SJCRH30 (cell line): Measurements from ENCODE around the gene NLN. TPM values are rescaled to one million over a fixed set of nuclear protein-coding genes. Genes with fewer than 3 reads are reported as not detected.
"Not testable (repeated sequence)": the region's sequence is repeated elsewhere in the genome, so short reads cannot be mapped to it uniquely, and the experiment has no call there.

ENCODE experiments used
- DNase-seq, 2 experiments: peaks; one replicate each; pipeline ENCODE4 v3.0.0-alpha.2; 2015 to 2020
- H3K27ac ChIP-seq: fragments of 250-450 bp; sonication (Bioruptor Pico); 2 replicates; pipeline ENCODE4 v1.5.1; 2020; ENCODE audit warnings: mild to moderate bottlenecking, moderate library complexity
- H3K27me3 ChIP-seq: fragments of 250-450 bp; sonication (Bioruptor Pico); 2 replicates; pipeline ENCODE4 v1.5.1; 2020; ENCODE audit warnings: mild to moderate bottlenecking, moderate library complexity
- H3K36me3 ChIP-seq: fragments of 250-450 bp; sonication (Bioruptor Pico); 2 replicates; pipeline ENCODE4 v1.5.1; 2020; ENCODE audit warnings: mild to moderate bottlenecking, moderate library complexity
- H3K4me1 ChIP-seq: fragments of 250-450 bp; sonication (Bioruptor Pico); 2 replicates; pipeline ENCODE4 v1.5.1; 2020; ENCODE audit warnings: mild to moderate bottlenecking, moderate library complexity
- H3K4me3 ChIP-seq: fragments of 250-450 bp; sonication (Bioruptor Pico); 2 replicates; pipeline ENCODE4 v1.5.1; 2020; ENCODE audit warnings: mild to moderate bottlenecking, moderate library complexity
- H3K9me3 ChIP-seq: fragments of 250-450 bp; sonication (Bioruptor Pico); replicated peaks from 2 replicates; pipeline ENCODE4 v1.5.1; 2020; ENCODE audit warnings: mild to moderate bottlenecking, moderate library complexity
- total RNA-seq: library from RNA; depleted of rRNA; stranded (reverse); fragments of >200 nt; shearing (Covaris generic); gene quantifications from 2 replicates; pipeline ENCODE4 v1.2.3, GENCODE V29; 2014; rRNA removed

Gene NLN
- total RNA-seq: 32.0 and 35.0 TPM in 2 replicates

DNA sequence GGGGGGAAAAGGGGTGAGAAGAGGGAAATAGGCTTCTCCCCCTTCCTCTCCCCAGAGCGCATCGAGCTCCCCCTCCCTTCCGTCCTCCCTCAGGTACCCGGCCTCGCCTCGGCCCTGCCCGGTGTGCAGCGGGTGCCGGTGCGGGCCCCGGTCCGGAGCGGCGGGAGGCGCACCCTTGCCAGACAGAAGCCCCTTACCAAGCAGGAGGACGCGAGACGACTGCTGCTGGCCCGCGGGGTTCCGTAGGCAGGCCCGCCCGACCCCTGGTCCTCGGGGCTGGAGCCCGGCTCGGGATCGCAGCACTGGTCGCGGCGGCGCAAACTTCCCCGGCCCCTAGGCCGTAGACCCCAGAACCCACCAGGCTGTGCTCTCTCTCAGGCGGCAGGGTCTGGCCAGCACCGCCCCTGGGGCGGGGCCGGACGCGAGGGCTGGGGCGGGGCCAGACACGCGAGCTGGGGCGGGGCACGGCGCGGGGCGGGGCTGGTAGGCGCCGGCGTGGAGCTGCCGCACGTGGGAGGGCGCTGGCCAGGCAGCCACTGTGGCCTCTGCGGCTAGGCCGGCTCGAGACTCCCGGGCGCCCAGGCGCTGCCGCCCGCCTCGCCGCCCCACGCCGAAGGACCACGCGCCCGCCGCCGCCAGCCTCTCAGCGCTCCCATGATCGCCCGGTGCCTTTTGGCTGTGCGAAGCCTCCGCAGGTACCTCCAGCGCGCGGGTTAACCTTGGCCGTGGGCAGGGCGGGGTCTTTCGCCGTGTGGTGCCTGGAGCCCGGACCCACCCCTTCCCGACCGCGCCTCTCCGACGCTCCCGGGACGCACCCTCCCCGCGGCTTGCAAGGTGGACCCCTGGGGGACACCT lies at the start of gene NLN, which contains the start of gene SGTB:
Gene NLN, plus strand, starts transcription at position 486 of the 855 bp plus-strand sequence. Its CDS starts 169 bp downstream, at position 655.
Gene SGTB, minus strand, starts transcription at position 390 of the 855 bp plus-strand sequence. CDS start 1,302 bp downstream, outside the sequence.
- Histone ChIP-seq H3K27ac (peak within 1 kb of the TSS; percentile 87), H3K27me3 (no peaks in the 10 kb centered on the region)
- peak; percentile 86 to 91 for DNase-seq

DNA sequence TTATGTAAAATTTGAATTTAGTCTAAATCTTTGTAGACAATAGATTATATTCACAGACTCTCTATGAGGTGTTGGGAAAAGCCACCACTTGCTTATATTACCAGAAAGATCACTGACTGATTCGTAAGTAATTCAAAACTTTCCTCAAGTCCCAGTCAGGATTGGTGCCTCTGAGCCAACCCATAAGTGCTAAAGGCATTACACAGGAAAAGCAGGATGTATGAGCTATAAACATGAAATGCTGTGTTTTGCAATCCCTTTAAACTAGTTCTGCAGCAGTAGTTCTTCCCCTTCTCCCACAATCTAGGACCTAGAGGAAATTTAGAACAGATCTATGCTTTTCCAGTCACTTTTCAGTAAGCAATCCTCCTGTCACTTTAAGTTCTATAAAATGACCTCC lies 49.2 kb upstream of the NLN start:
- Histone ChIP-seq H3K4me1 (no peaks in the 10 kb centered on the region), H3K9me3 (no peaks in the 10 kb centered on the region), H3K36me3 (peaks cover 27% of the 10 kb centered on the region), H3K27me3 (no peaks in the 10 kb centered on the region), H3K4me3 (no peak overlapping the region), H3K27ac (no peak overlapping the region)
- DNase-seq: no peak

More for the DNA sequence above, at the start of gene NLN, which contains the start of gene SGTB:
- H3K4me1 ChIP-seq: peaks cover 3% of the 10 kb centered on the region; the same call in 1 of the 2 replicates
- peak within 1 kb of the TSS; percentile 90 for H3K4me3 ChIP-seq
- H3K36me3 ChIP-seq: peaks cover 12% of the 10 kb centered on the region; the same call in 1 of the 2 replicates
- H3K9me3 ChIP-seq: no peaks in the 10 kb centered on the region

DNA sequence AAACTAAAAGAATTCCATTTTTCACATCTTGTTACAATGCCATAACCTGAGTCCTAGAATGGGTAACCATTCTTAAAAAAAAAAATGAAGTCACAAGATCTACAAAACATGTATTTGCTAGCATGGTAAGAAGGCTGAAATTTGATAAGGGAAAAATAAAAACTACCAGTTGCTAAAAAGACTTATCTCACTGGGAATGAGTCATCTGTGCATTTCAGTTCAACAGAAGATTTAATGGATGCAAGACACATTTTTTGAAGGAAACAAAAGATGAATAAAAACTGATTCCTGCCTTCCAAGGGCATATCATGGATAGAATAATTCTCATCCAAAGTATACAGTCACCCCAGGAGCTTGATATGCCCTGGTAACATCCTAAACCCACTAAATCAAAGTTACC lies 47.3 kb upstream of the NLN start:
- H3K4me1 ChIP-seq: no peaks in the 10 kb centered on the region
- peaks cover 21% of the 10 kb centered on the region for H3K36me3 ChIP-seq
- no peaks in the 10 kb centered on the region for H3K27me3 ChIP-seq
- no peak overlapping the region for H3K4me3 ChIP-seq
- H3K27ac ChIP-seq: no peak overlapping the region
- H3K9me3 ChIP-seq: no peaks in the 10 kb centered on the region
- no peak for DNase-seq

DNA sequence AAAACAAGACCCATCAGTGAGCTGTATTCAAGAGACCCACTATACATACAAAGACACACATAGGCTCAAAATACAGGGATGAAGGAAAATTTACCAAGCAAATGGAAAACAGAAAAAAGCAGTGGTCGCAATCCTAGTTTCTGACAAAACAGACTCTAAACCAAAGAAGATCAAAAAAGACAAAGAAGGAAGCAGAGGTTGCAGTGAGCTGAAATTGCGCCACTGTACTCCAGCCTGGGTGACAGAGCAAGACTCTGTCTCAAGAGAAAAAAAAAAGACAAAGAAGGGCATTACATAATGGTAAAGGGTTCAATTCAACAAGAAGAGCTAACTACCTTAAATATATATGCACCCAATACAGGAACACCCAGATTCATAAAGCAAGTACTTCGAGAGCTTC lies 45.9 kb upstream of the NLN start:
- not testable (repeated sequence) for H3K4me3 ChIP-seq, H3K4me1 ChIP-seq, H3K27ac ChIP-seq, H3K9me3 ChIP-seq, DNase-seq, H3K27me3 ChIP-seq
- H3K36me3 ChIP-seq: peaks cover 16% of the 10 kb centered on the region

DNA sequence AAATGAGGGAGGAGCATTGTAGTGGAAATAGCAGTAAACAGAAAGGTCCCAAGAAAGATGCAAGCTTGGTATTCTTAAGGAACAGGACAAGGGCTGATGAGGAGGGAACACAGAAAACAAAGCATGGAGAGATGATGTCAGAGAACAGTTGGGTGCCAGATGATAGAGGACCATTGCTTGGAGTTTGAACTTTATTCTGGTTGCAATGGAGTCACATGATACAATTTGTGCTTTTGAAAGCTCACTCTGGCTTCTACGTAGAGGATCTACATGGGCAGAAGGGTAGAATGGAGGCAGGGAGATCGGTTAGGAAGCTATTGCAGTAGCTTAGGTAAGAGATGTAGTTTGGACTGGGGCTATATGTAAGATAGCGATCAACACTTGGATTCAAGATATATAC lies 39.9 kb upstream of the NLN start:
- H3K9me3 ChIP-seq: no peaks in the 10 kb centered on the region
- peaks cover 21% of the 10 kb centered on the region for H3K36me3 ChIP-seq
- no peak overlapping the region for H3K27ac ChIP-seq
- DNase-seq: no peak
- no peaks in the 10 kb centered on the region for H3K27me3 ChIP-seq
- H3K4me1 ChIP-seq: no peaks in the 10 kb centered on the region
- H3K4me3 ChIP-seq: no peak overlapping the region

DNA sequence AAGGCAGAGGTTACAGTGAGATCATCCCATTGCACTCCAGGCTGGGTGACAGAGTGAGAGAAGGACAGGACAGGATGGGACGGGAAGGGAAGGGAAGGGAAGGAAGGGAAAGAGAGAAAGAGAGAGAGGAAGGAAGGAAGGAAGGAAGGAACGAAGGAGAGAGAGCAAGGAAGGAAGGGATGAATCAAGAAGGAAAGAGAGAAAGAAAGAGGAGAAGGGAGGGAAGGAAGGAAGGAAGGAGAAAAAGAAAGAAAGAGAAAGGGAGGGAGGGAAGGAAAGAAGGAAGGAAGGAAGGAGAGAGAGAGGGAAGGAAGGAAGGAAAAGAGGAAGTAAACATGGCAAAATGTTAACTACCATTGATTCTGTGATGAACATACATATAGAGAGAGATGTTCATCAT lies 28.9 kb upstream of the NLN start:
- Histone ChIP-seq H3K9me3 (no peaks in the 10 kb centered on the region), H3K27ac (no peak overlapping the region), H3K4me1 (no peaks in the 10 kb centered on the region), H3K4me3 (no peak overlapping the region), H3K27me3 (no peaks in the 10 kb centered on the region), H3K36me3 (peaks cover 14% of the 10 kb centered on the region)
- no peak for DNase-seq

DNA sequence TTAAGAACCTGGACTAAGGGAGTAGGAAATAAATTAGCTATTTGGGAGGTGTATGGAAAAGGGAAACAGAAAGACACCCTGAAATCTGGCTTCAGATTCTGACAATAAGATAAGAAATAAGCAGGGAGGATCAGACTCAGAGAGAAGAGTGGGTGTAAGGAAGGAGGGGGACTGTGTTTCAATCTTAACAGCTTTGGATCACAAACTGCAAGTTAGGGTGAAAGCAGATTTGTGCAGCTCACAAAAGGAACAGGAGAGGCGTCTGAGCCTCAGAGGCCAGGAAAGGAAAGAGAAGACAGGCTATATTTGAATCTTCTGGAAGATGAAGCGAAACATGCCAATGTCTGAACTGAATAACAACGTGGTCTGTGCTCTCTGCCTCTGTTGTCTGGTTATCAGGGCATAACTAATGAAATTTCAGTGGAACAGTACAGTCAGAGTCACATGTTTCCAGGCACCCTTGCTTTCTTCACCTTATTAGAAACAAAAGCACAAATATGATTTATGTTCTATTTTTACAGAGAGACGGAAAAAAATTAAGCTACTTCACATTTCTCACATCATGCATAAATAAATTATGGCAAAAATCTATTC lies 26.7 kb upstream of the NLN start:
- no peak overlapping the region for H3K4me3 ChIP-seq
- no peaks in the 10 kb centered on the region for H3K9me3 ChIP-seq
- no peaks in the 10 kb centered on the region for H3K4me1 ChIP-seq
- H3K27ac ChIP-seq: no peak overlapping the region
- DNase-seq: no peak
- H3K36me3 ChIP-seq: peaks cover 16% of the 10 kb centered on the region
- H3K27me3 ChIP-seq: no peaks in the 10 kb centered on the region

DNA sequence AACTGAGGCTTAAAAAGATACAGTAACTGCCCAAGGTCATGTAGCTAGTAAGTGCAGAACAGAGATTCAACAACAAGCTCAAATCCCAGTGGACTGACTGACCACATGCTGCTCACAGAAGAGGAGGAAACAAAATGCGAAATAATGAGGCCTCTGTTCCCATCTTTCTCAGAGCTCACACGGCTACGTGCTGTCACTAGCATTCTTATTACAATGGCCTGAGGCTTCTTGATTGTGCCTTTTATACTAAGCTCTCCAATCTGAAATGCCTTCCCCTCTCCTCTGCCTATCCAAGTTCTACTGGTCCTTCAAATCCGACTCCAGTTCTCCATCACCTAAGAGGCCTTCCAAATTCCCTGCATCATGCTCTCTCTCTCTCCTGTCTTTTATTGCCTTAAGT lies 26.1 kb upstream of the NLN start:
- no peak overlapping the region for H3K4me3 ChIP-seq
- no peaks in the 10 kb centered on the region for H3K27me3 ChIP-seq
- no peaks in the 10 kb centered on the region for H3K9me3 ChIP-seq
- H3K4me1 ChIP-seq: no peaks in the 10 kb centered on the region
- peaks cover 14% of the 10 kb centered on the region; the same call in 1 of the 2 replicates for H3K36me3 ChIP-seq
- H3K27ac ChIP-seq: no peak overlapping the region
- no peak for DNase-seq

DNA sequence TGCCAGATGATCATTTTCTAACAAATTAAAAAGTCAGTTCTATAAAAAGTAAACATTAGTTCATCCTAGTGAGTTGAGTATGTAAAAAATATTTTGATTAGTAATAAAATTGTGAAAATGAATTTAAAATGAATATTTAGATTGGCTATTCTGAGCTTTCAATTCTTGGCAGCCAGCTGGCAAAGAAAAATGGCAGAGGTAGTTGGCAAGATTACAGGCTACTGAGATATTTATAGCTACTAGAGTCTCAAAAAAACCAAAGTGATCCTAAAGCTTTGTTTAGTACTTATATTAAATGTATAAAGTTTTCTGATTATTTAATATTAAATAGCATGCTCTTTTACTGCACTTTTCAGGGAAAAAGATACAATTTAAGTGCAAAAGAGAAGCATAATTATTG lies 25.1 kb upstream of the NLN start:
- H3K4me1 ChIP-seq: no peaks in the 10 kb centered on the region

DNA sequence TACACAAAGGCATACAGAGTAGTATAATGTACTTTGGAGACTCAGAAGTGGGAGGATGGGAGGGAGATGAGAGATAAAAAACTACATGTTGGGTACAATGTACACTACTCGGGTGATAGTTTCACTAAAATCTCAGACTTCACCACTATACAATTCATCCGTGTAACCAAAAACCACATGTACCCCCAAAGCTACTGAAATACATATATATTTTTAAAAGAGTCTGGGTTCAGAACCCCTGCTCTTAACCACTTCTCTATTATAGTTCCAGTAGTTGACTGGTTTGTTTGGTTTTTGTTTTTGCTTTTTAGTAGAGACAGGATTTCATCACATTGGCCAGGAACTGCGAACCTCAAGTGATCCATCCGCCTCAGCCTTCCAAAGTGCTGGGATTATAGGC lies 22.7 kb upstream of the NLN start:
- DNase-seq: no peak
- Histone ChIP-seq H3K4me3 (no peak overlapping the region), H3K36me3 (peaks cover 29% of the 10 kb centered on the region), H3K4me1 (no peaks in the 10 kb centered on the region), H3K27ac (no peak overlapping the region), H3K27me3 (no peaks in the 10 kb centered on the region), H3K9me3 (no peaks in the 10 kb centered on the region)

More for the DNA sequence above, 25.1 kb upstream of the NLN start:
- H3K27me3 ChIP-seq: no peaks in the 10 kb centered on the region
- H3K36me3 ChIP-seq: peaks cover 15% of the 10 kb centered on the region; the same call in 1 of the 2 replicates
- H3K27ac ChIP-seq: no peak overlapping the region
- no peaks in the 10 kb centered on the region for H3K9me3 ChIP-seq
- no peak overlapping the region for H3K4me3 ChIP-seq
- no peak for DNase-seq

DNA sequence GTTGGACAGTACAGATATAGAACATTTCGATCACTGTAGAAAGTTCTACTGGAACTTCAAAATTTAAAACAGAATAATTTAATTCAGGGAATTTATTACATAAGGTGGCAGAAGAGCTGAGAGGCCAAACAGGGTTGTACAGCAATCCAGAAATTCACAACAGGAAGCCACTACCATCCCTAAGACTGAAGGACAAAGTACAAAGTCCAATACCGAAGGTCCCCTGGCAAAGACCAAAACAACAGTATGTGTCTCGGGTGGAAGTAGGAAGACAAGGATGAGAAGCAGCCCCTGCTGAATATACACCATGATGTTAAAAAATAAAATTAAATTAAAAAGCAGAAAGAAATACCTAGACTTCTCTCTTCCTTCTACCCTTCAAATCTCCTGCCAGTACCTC lies 20.0 kb upstream of the NLN start:
- H3K9me3 ChIP-seq: no peaks in the 10 kb centered on the region
- no peak for DNase-seq
- H3K27me3 ChIP-seq: no peaks in the 10 kb centered on the region
- H3K4me3 ChIP-seq: no peak overlapping the region
- no peaks in the 10 kb centered on the region for H3K4me1 ChIP-seq
- H3K27ac ChIP-seq: no peak overlapping the region
- peaks cover 32% of the 10 kb centered on the region for H3K36me3 ChIP-seq

DNA sequence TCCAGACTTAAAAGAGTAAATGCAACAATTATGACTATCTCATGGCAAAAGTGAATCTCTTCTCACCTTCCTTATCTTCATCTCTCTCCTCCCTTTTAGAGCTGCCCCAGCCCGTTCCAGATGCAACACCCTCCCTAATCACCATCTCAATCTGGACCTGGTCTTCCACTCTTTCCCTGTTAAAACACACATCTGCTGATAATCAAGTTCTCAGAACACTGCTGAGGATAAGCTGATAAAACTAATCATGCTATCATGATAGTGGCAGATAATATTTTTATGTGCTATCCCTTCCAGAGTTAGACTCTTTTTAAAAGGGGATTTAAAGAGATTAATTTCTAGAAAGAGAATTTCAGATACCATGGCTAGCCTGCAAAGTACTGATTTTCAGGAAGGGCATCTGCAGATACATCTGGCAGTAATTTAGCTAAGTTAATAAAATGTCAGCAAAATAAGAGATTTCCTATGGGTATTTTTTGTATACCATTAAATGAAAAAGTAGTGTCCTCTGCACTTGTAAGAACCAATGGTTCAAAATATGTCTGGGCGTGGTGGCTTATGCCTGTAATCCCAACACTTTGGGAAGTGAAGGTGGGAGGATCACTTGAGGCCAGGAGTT lies 17.3 kb upstream of the NLN start:
- no peaks in the 10 kb centered on the region for H3K27me3 ChIP-seq
- no peak overlapping the region for H3K27ac ChIP-seq
- H3K36me3 ChIP-seq: peaks cover 25% of the 10 kb centered on the region
- no peak for DNase-seq
- no peaks in the 10 kb centered on the region for H3K4me1 ChIP-seq
- no peaks in the 10 kb centered on the region for H3K9me3 ChIP-seq
- H3K4me3 ChIP-seq: no peak overlapping the region

DNA sequence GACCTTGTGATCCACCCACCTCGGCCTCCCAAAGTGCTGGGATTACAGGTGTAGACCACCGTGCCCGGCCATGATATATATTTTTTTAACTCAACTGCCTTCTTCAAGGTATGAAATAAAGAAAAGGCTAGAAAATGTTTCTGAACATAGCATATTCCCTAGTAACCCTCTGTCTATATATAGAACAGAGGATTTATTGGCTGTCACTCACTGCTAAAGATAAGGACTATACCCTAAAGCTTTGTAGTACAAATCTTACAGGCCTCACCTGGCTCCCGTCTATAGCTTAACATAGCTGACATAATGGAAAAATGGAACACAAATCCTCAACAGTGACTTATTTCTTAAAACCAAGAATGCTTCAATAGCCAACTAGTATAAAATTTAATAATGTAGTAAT lies 14.3 kb upstream of the NLN start:
- no peaks in the 10 kb centered on the region for H3K9me3 ChIP-seq
- H3K4me3 ChIP-seq: no peak overlapping the region
- no peak overlapping the region for H3K27ac ChIP-seq
- H3K27me3 ChIP-seq: no peaks in the 10 kb centered on the region
- peaks cover 30% of the 10 kb centered on the region for H3K36me3 ChIP-seq
- no peak for DNase-seq
- no peaks in the 10 kb centered on the region for H3K4me1 ChIP-seq

DNA sequence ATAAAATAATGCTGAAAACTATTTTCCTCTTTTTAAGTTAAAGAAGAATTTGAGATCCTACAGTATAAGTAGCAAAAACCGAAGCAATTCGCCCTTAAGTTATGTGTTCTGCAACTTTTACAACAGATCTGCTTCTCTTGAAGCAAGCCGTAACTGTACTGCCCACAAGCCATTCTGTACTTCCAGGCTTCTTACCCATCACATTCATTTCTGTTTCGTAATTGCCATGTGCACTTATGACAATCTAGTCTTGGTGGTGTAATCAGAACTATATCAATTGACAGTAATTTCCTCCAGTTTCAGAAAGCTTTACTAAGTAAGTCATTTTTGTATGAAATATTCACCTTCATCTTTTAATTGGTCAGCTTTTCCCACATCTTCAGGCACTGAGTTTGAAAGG lies 13.9 kb upstream of the NLN start:
- H3K4me3 ChIP-seq: no peak overlapping the region
- no peaks in the 10 kb centered on the region for H3K27me3 ChIP-seq

More for the DNA sequence above, 13.9 kb upstream of the NLN start:
- no peaks in the 10 kb centered on the region for H3K4me1 ChIP-seq
- peaks cover 30% of the 10 kb centered on the region for H3K36me3 ChIP-seq
- H3K9me3 ChIP-seq: no peaks in the 10 kb centered on the region
- no peak for DNase-seq
- no peak overlapping the region for H3K27ac ChIP-seq
